ENCODE measurements around the gene KCNQ1.

The KCNQ1 gene

DNA sequence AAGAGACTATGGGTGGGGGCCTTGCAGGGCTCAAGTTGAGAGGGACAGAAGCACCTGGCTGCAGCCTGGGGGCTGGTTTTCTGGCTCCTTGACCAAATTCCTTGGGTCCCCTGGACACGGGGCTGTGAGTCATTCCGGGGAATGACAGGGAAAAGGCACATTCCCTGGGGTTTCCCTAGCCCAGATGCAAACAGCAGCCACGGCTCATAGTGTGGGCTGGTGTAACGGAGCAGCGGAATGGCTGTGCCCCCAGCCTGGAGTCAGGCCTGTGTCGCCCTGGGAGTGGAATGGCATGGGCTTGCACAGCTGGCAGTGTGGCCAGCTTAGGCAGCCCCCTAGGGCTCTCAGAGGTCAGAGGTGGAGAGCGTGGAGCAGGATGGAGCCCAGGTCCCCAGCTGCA lies 332.6 kb downstream of the KCNQ1 start:
- Histone ChIP-seq H3K36me3 (ENCODE audit: insufficient read depth, low read length) (no peaks in the 10 kb centered on the region), H3K79me2 (ENCODE audit: insufficient read depth, low read length) (peaks cover 56% of the 10 kb centered on the region), H3K9me2 (replicated peaks; ENCODE audit: low read depth, low read length) (no peaks in the 10 kb centered on the region), H3K9me3 (ENCODE audit: insufficient read depth, low read depth, low read length) (no peaks in the 10 kb centered on the region), H3K4me3 (ENCODE audit: low read length, poor library complexity, severe bottlenecking) (peak overlapping the region; percentile 68), H3K9ac (ENCODE audit: low read depth, low read length, poor library complexity, severe bottlenecking) (peak overlapping the region; percentile 88), H4K20me1 (ENCODE audit: insufficient read depth, low read length, poor library complexity, severe bottlenecking) (no peaks in the 10 kb centered on the region), H3F3A (ENCODE audit: low read depth) (no peaks in the 10 kb centered on the region), H3K27me3 (ENCODE audit: insufficient read depth, low read length, poor library complexity, severe bottlenecking) (no peaks in the 10 kb centered on the region), H2AFZ (ENCODE audit: low read length) (no peak overlapping the region), H3K4me1 (ENCODE audit: insufficient read depth, low read length, poor library complexity, severe bottlenecking) (peaks cover 94% of the 10 kb centered on the region), H3K4me2 (ENCODE audit: low read depth, low read length, poor library complexity, severe bottlenecking) (peak overlapping the region; percentile 75)
- TF ChIP-seq, protein P1, sequence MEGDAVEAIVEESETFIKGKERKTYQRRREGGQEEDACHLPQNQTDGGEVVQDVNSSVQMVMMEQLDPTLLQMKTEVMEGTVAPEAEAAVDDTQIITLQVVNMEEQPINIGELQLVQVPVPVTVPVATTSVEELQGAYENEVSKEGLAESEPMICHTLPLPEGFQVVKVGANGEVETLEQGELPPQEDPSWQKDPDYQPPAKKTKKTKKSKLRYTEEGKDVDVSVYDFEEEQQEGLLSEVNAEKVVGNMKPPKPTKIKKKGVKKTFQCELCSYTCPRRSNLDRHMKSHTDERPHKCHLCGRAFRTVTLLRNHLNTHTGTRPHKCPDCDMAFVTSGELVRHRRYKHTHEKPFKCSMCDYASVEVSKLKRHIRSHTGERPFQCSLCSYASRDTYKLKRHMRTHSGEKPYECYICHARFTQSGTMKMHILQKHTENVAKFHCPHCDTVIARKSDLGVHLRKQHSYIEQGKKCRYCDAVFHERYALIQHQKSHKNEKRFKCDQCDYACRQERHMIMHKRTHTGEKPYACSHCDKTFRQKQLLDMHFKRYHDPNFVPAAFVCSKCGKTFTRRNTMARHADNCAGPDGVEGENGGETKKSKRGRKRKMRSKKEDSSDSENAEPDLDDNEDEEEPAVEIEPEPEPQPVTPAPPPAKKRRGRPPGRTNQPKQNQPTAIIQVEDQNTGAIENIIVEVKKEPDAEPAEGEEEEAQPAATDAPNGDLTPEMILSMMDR (conservative IDR thresholded peaks at IDR 0.05; ENCODE audit: low read length): no peak
- no peak for TF ChIP-seq EZH2phosphoT487 (IDR thresholded peaks at IDR 0.05; ENCODE audit: borderline replicate concordance)

DNA sequence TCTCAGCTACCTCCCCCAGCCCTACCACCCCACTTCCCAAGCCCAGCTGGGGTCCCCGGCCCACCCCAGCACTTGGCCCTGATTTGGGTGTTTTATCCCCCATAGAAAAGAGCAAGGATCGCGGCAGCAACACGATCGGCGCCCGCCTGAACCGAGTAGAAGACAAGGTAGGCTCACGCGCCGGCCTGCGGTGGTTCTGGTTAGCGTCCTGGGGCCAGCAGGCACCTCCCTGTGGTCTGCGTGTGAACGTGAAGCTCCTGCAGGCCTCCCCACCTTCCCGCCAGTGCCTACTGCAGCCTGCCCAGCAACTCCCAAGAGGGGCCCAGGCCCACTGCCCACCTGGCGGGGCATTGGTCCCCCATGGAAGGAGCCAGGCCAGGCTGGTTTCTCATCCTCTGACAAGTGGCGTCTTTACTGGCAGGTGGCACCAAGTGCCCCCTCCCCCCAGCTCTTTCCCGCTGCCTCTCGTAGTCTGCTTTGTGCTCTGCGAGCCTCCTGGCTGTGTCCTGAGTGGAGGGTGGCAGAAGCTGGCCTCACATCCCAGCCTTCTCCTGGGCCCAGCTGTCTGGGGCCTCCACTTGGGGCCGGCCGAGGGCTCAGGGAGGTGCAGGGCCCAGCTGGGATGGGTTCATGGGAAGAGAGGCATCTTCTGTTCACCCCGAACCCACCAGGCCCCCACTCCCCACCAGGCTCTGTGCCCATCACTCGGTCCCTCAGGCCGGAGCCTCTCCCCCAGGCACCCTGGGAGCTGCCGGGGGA lies 333.2 kb downstream of the KCNQ1 start:
- Histone ChIP-seq H2AFZ (ENCODE audit: low read length) (no peak overlapping the region), H3K4me3 (ENCODE audit: low read length, poor library complexity, severe bottlenecking) (peak overlapping the region; percentile 68), H3K4me1 (ENCODE audit: insufficient read depth, low read length, poor library complexity, severe bottlenecking) (peaks cover 91% of the 10 kb centered on the region), H3K9ac (ENCODE audit: low read depth, low read length, poor library complexity, severe bottlenecking) (peak overlapping the region; percentile 88), H3K9me3 (ENCODE audit: insufficient read depth, low read depth, low read length) (no peaks in the 10 kb centered on the region), H4K20me1 (ENCODE audit: insufficient read depth, low read length, poor library complexity, severe bottlenecking) (no peaks in the 10 kb centered on the region), H3K36me3 (ENCODE audit: insufficient read depth, low read length) (no peaks in the 10 kb centered on the region), H3F3A (ENCODE audit: low read depth) (no peaks in the 10 kb centered on the region), H3K4me2 (ENCODE audit: low read depth, low read length, poor library complexity, severe bottlenecking) (peak overlapping the region; percentile 75), H3K79me2 (ENCODE audit: insufficient read depth, low read length) (peaks cover 60% of the 10 kb centered on the region), H3K9me2 (replicated peaks; ENCODE audit: low read depth, low read length) (no peaks in the 10 kb centered on the region), H3K27me3 (ENCODE audit: insufficient read depth, low read length, poor library complexity, severe bottlenecking) (no peaks in the 10 kb centered on the region)
- TF ChIP-seq, protein P1 (conservative IDR thresholded peaks at IDR 0.05; ENCODE audit: low read length): no peak
- no peak for TF ChIP-seq EZH2phosphoT487 (IDR thresholded peaks at IDR 0.05; ENCODE audit: borderline replicate concordance)

DNA sequence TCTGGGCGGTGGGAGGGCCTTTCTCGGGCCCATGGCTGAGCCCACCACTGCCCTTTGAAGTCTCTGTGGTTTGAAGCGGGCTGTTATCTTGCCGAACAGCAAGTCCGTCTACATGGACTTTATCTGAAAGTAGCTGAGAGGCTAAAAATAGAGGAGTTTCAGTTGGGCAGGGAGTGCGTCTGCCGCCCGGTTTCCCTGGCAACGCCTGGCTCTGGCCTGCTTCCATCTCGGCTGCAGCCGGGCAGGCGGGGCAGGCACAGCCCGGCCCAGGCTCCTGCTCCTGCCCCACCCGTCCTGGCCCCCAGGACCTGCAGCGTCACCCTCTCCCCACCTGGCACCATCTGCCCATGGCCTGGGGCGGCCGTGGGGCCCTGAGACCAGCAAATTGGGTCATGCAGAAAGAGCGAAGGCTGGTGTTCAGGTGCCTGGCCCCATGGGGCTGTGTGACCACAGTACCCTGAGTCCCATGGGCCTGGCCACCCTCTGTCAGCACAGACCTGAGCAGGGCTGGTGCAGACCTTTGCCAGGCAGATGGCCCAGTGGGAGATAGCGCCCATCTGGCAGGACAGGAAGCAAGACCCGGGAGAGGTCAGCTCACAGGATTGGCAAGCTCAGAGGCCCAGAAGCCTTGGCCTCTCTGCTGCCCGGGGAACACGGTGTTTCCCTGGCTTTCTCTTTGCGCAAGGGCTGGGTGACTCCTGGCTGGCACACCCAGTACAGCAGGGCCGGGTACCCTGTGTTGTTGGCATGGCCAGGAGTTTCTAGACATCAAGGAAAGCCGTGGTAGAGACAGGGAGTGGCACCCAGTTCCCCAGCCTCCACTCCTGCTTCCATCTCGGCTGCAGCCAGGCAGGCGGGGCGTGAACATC lies 334.1 kb downstream of the KCNQ1 start:
- H3K27me3 ChIP-seq (ENCODE audit: insufficient read depth, low read length, poor library complexity, severe bottlenecking): no peaks in the 10 kb centered on the region
- TF ChIP-seq EZH2phosphoT487 (IDR thresholded peaks at IDR 0.05; ENCODE audit: borderline replicate concordance): no peak
- TF ChIP-seq, protein P1 (conservative IDR thresholded peaks at IDR 0.05; ENCODE audit: low read length): peak; percentile 40
- no peaks in the 10 kb centered on the region for H3K9me3 ChIP-seq (ENCODE audit: insufficient read depth, low read depth, low read length)
- no peak overlapping the region for H2AFZ ChIP-seq (ENCODE audit: low read length)
- H3F3A ChIP-seq (ENCODE audit: low read depth): no peaks in the 10 kb centered on the region
- H3K9ac ChIP-seq (ENCODE audit: low read depth, low read length, poor library complexity, severe bottlenecking): peak overlapping the region; percentile 88
- no peaks in the 10 kb centered on the region for H3K9me2 ChIP-seq (replicated peaks; ENCODE audit: low read depth, low read length)
- no peaks in the 10 kb centered on the region for H3K36me3 ChIP-seq (ENCODE audit: insufficient read depth, low read length)
- no peaks in the 10 kb centered on the region for H4K20me1 ChIP-seq (ENCODE audit: insufficient read depth, low read length, poor library complexity, severe bottlenecking)
- peaks cover 91% of the 10 kb centered on the region for H3K4me1 ChIP-seq (ENCODE audit: insufficient read depth, low read length, poor library complexity, severe bottlenecking)
- peak overlapping the region; percentile 75 for H3K4me2 ChIP-seq (ENCODE audit: low read depth, low read length, poor library complexity, severe bottlenecking)
- peaks cover 66% of the 10 kb centered on the region for H3K79me2 ChIP-seq (ENCODE audit: insufficient read depth, low read length)
- H3K4me3 ChIP-seq (ENCODE audit: low read length, poor library complexity, severe bottlenecking): peak overlapping the region; percentile 68

All from Loucy (cell line).